WERI-Rb-1 (cell line): ENCODE data around the gene PNO1.
"Not testable (repeated sequence)": the region's sequence is repeated elsewhere in the genome, so short reads cannot be mapped to it uniquely, and the experiment has no call there.

Source experiments
- DNase-seq: peaks from one replicate; pipeline ENCODE4 v3.0.0-alpha.2; 2020
- H3K27ac ChIP-seq: fragments of 250-450 bp; sonication (Bioruptor Pico); 2 replicates; pipeline ENCODE4 v1.5.1; 2020; ENCODE audit warnings: mild to moderate bottlenecking, moderate library complexity
- H3K27me3 ChIP-seq: fragments of 250-450 bp; sonication (Bioruptor Pico); 2 replicates; pipeline ENCODE4 v1.5.1; 2021; ENCODE audit warnings: mild to moderate bottlenecking, low read depth, moderate library complexity; ENCODE audit not compliant: insufficient read depth, severe bottlenecking
- H3K36me3 ChIP-seq: fragments of 250-450 bp; sonication (Bioruptor Pico); 2 replicates; pipeline ENCODE4 v1.5.1; 2020; ENCODE audit warnings: mild to moderate bottlenecking, moderate library complexity
- H3K4me3 ChIP-seq: 2 replicates; pipeline ENCODE4 v1.5.1; 2011; ENCODE audit warnings: low read depth, mild to moderate bottlenecking, control low read depth, low read length
- H3K9me3 ChIP-seq: fragments of 250-450 bp; sonication (Bioruptor Pico); 2 replicates; pipeline ENCODE4 v1.5.1; 2021; ENCODE audit warnings: mild to moderate bottlenecking, moderate library complexity; ENCODE audit not compliant: severe bottlenecking
- CTCF ChIP-seq: IDR thresholded peaks from 2 replicates; pipeline ENCODE4 v1.5.1; 2011; ENCODE audit warnings: low read depth, mild to moderate bottlenecking, control low read depth, inconsistent platforms, low read length

Gene PNO1

DNA sequence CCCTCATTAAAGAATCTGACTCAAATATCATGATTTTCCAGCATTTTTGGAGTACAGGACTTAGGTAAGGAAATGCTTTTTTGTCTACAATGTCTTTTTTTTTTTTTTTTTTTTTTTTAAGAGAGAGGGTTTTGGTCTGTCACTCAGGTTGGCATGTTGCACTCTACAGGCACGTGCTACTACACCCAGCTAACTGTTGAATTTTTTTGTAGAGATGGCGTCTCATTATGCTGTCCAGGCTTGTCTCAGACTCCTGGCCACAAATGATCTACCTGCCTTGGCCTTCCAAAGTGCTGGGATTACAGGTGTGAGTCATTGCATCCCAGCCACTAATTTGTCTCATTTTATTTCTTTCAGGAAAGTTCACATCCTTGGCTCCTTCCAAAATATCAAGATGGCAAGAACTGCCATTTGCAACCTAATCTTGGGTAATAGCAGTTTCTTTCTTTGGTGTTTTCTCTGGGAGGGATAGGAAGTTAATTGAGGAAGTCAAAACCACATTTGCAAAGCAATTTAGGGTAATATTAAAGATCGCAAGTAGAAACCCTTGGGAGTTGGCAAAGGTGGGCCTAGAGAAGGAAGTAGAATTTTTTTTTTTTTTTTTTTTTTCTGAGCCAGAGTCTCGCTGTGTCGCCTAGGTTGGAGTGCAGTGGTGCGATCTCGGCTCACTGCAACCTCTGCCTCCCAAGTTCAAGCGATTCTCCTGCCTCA, 15.5 kb downstream of the PNO1 start:
- TF ChIP-seq CTCF: no peak
- Histone ChIP-seq H3K36me3 (peaks cover 71% of the 10 kb centered on the region), H3K9me3 (no peaks in the 10 kb centered on the region), H3K27ac (no peak overlapping the region), H3K27me3 (no peaks in the 10 kb centered on the region), H3K4me3 (no peak overlapping the region)
- no peak for DNase-seq

DNA sequence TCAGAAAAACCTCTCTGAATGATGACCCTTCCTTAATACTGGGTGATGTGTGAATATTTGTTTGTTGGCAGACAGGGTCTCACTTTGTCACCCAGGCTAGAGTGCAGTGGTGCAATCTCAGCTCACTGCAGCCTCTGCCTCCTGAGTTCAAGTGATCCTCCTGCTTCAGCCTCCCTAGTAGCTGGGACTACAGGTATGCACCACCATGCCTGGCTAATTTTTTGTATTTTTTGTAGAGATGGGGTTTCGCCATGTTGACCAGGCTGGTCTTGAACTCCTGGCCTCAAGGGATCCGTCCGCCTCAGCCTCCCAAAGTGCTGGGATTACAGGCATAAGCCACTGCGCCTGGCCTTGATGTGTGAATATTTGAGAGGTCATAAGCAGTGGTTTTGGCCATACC, 17.5 kb downstream of the PNO1 start:
- not testable (repeated sequence) for H3K9me3 ChIP-seq, H3K27me3 ChIP-seq, H3K27ac ChIP-seq, DNase-seq, H3K4me3 ChIP-seq
- H3K36me3 ChIP-seq: peaks cover 70% of the 10 kb centered on the region

GRCh38 chr2:68176657-68177056, 19.0 kb downstream of the PNO1 start:
- DNase-seq: no peak
- TF ChIP-seq CTCF: no peak

DNA sequence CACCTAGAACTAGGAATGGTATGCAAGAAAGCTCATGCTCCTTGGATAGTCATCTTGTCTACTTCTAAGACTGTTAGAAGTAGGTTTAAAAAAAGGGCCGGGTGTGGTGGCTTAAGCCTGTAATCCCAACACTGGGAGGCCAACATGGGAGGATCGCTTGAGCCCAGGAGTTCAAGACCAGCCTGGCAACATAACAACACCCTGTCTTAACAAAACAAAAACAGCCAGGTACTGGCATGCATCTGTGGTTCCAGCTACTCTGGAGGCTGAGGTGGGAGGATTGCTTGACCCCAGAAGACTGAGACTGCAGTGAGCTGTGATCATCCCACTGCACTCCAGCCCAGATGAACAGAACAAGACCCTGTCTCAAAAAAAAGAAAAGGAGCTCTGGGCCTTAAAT, 19.9 kb downstream of the PNO1 start:
- TF ChIP-seq CTCF: no peak
- H3K36me3 ChIP-seq: peaks cover 65% of the 10 kb centered on the region
- peak; percentile 13 for DNase-seq
- H3K4me3 ChIP-seq: no peak overlapping the region
- no peaks in the 10 kb centered on the region for H3K27me3 ChIP-seq
- H3K27ac ChIP-seq: no peak overlapping the region
- no peaks in the 10 kb centered on the region for H3K9me3 ChIP-seq

More at GRCh38 chr2:68176657-68177056, 19.0 kb downstream of the PNO1 start:
- H3K4me3 ChIP-seq: no peak overlapping the region
- no peaks in the 10 kb centered on the region for H3K9me3 ChIP-seq
- no peaks in the 10 kb centered on the region for H3K27me3 ChIP-seq
- H3K27ac ChIP-seq: no peak overlapping the region
- H3K36me3 ChIP-seq: peaks cover 68% of the 10 kb centered on the region

DNA sequence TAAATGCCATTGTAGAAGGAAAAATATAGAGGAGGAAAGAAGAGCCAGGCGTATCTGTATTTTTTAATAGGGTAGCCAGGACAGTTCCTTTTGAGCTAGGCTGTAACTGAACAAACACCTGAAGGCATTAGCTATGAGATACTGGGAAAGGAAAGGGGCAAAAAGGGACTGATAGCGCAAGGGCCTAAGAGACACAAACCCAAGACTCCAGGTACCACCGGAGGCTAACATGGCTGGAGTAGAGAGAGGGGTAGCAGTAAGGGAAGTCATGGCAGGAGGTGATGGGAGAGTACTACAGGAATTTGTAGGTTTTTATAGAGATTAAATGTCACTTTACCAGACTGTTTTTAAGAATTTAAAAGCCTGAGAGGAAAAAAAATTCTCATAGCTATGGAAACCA, 20.7 kb downstream of the PNO1 start:
- Histone ChIP-seq H3K27me3 (no peaks in the 10 kb centered on the region), H3K36me3 (peaks cover 69% of the 10 kb centered on the region), H3K9me3 (no peaks in the 10 kb centered on the region), H3K27ac (no peak overlapping the region), H3K4me3 (no peak overlapping the region)
- no peak for TF ChIP-seq CTCF
- DNase-seq: no peak

GRCh38 chr2:68178954-68179627, 21.4 kb downstream of the PNO1 start:
- no peak for TF ChIP-seq CTCF
- no peak for DNase-seq
- no peaks in the 10 kb centered on the region for H3K27me3 ChIP-seq
- peaks cover 68% of the 10 kb centered on the region for H3K36me3 ChIP-seq
- H3K9me3 ChIP-seq: no peaks in the 10 kb centered on the region
- no peak overlapping the region for H3K27ac ChIP-seq
- no peak overlapping the region for H3K4me3 ChIP-seq
